Right lung (tissue), 5 donors: Measurements from ENCODE around the gene SLC4A5. TPM values are rescaled to one million over a fixed set of nuclear protein-coding genes. Genes with fewer than 3 reads are reported as not detected.

Source experiments
- polyA plus RNA-seq, 5 donors: library from polyadenylated mRNA; unstranded; fragments of 120-200 nt; gene quantifications; one replicate each; pipeline versions ENCODE4 v1.2.1 to v1.2.3, GENCODE V29; 2013; ENCODE audit warnings: inconsistent platforms in 1 of 5, low replicate concordance in 1 of 5; ENCODE audit not compliant: insufficient read length in 5 of 5, insufficient read depth in 1 of 5

SLC4A5 gene
- polyA plus RNA-seq, 5 donors: 5.2 to 9.9 (median 8.5) TPM

Other genes starting within 250 kb of the SLC4A5 start
- 10 to 100 TPM; 16.9 to 26.8 (median 21.6) TPM for gene BOLA3, start 195.5 kb downstream of the SLC4A5 start, polyA plus RNA-seq
- 100 to 1,000 TPM in 1 of 5 donors, 10 to 100 TPM in 4; 71.8 to 106 (median 79.5) TPM for gene MOB1A, start 164.5 kb downstream of the SLC4A5 start, polyA plus RNA-seq
- 10 to 100 TPM; 13.1 to 17.7 (median 15.9) TPM for gene MTHFD2, start 144.8 kb downstream of the SLC4A5 start, polyA plus RNA-seq
- 100 to 1,000 TPM; 125 to 167 (median 142) TPM for gene DCTN1, start 36.9 kb upstream of the SLC4A5 start, polyA plus RNA-seq
- gene C2orf81, start 78.2 kb upstream of the SLC4A5 start, polyA plus RNA-seq: 1 to 10 TPM; 3.0 to 7.8 (median 6.0) TPM
- 10 to 100 TPM; 28.5 to 40.4 (median 36.6) TPM for gene WDR54, start 78.3 kb upstream of the SLC4A5 start, polyA plus RNA-seq
- gene RTKN, start 98.5 kb upstream of the SLC4A5 start, polyA plus RNA-seq: 10 to 100 TPM; 43.1 to 61.5 (median 54.6) TPM
- gene INO80B, start 111.7 kb upstream of the SLC4A5 start, polyA plus RNA-seq: 10 to 100 TPM; 21.4 to 37.0 (median 30.1) TPM
- 100 to 1,000 TPM in 4 of 5 donors, 10 to 100 TPM in 1; 95.7 to 134 (median 113) TPM for gene WBP1, start 115.0 kb upstream of the SLC4A5 start, polyA plus RNA-seq
- gene MOGS, start 122.0 kb upstream of the SLC4A5 start, polyA plus RNA-seq: 10 to 100 TPM; 34.4 to 51.8 (median 45.7) TPM
- 10 to 100 TPM; 37.7 to 68.9 (median 40.5) TPM for gene MRPL53, start 129.3 kb upstream of the SLC4A5 start, polyA plus RNA-seq
- 10 to 100 TPM; 13.0 to 18.1 (median 16.4) TPM for gene CCDC142, start 139.6 kb upstream of the SLC4A5 start, polyA plus RNA-seq
- gene TTC31, start 139.7 kb upstream of the SLC4A5 start, polyA plus RNA-seq: 10 to 100 TPM; 32.8 to 38.1 (median 35.6) TPM
- gene LBX2, start 156.2 kb upstream of the SLC4A5 start, polyA plus RNA-seq: under 1 TPM; 0.22 to 0.94 (median 0.49) TPM
- gene PCGF1, start 164.3 kb upstream of the SLC4A5 start, polyA plus RNA-seq: 10 to 100 TPM; 20.6 to 28.2 (median 26.1) TPM
- gene TLX2, start 171.0 kb upstream of the SLC4A5 start, polyA plus RNA-seq: under 1 TPM in 3 of 5 donors, not detected in 2; 0.06 to 0.14 (median 0.07) TPM
- gene DQX1, start 182.8 kb upstream of the SLC4A5 start, polyA plus RNA-seq: 1 to 10 TPM in 1 of 5 donors, under 1 TPM in 4; 0.17 to 1.1 (median 0.26) TPM
- 100 to 1,000 TPM in 2 of 5 donors, 10 to 100 TPM in 3; 82.8 to 108 (median 98.9) TPM for gene AUP1, start 186.3 kb upstream of the SLC4A5 start, polyA plus RNA-seq
- gene HTRA2, start 186.5 kb upstream of the SLC4A5 start, polyA plus RNA-seq: 10 to 100 TPM; 30.2 to 37.6 (median 36.6) TPM
- 1 to 10 TPM; 7.9 to 9.9 (median 9.6) TPM for gene LOXL3, start 210.5 kb upstream of the SLC4A5 start, polyA plus RNA-seq
- 10 to 100 TPM in 2 of 5 donors, 1 to 10 TPM in 3; 7.7 to 11.8 (median 9.7) TPM for gene DOK1, start 211.3 kb upstream of the SLC4A5 start, polyA plus RNA-seq